Stomach (tissue), 9 donors: ENCODE results near the gene INAFM2. TPM values are rescaled to one million over a fixed set of nuclear protein-coding genes. Genes with fewer than 3 reads are reported as not detected.

Experiments used
- DNase-seq, 2 donors: peaks; one replicate each; pipeline versions ENCODE4 v3.0.0 to v3.0.0-alpha.2; 2013 to 2019
- H3K27ac ChIP-seq, 5 donors: fragments of 200-600 bp in 4 of 5; sonication (generic) in 4 of 5; one replicate each; pipeline ENCODE4 v1.5.1; 2013 to 2019; ENCODE audit warnings: mild to moderate bottlenecking in 1 of 5, moderate library complexity in 1 of 5
- H3K27me3 ChIP-seq, 3 donors: fragments of 200-600 bp; sonication (generic); one replicate each; pipeline ENCODE4 v1.5.1; 2017 to 2019; ENCODE audit warnings: mixed run types in 1 of 3
- H3K36me3 ChIP-seq, 4 donors: fragments of 200-600 bp; sonication (generic); 1 replicate in 3 of 4; 2 replicates in 1 of 4; pipeline ENCODE4 v1.5.1; 2016 to 2019
- H3K4me1 ChIP-seq, 4 donors: fragments of 200-600 bp; sonication (generic); one replicate each; pipeline ENCODE4 v1.5.1; 2016 to 2019
- H3K4me3 ChIP-seq, 4 donors: fragments of 200-600 bp; sonication (generic) in 3 of 4; one replicate each; pipeline ENCODE4 v1.5.1; 2016 to 2019; ENCODE audit warnings: mild to moderate bottlenecking in 1 of 4
- H3K9me3 ChIP-seq, 4 donors: fragments of 200-600 bp; sonication (generic); one replicate each; pipeline ENCODE4 v1.5.1; 2016 to 2019
- CTCF ChIP-seq, 7 experiments: fragments of 450-650 bp in 4 of 7; fragments of 200-600 bp in 3 of 7; sonication (generic) in 3 of 7; IDR thresholded peaks; one replicate each; pipeline ENCODE4 v1.5.1; 2016 to 2019; ENCODE audit warnings: antibody characterized with exemption in 7 of 7, control low read depth in 2 of 7, mild to moderate bottlenecking in 1 of 7
- EP300 ChIP-seq: sonication (generic); formaldehyde crosslinking; IDR thresholded peaks from one replicate; pipeline ENCODE4 v1.6.1; 2017; ENCODE audit warnings: antibody characterized with exemption
- POLR2A ChIP-seq, 4 donors: fragments of 450-650 bp; IDR thresholded peaks; one replicate each; pipeline ENCODE4 v1.6.1; 2016; ENCODE audit warnings: antibody characterized with exemption in 4 of 4, control low read depth in 2 of 4, mild to moderate bottlenecking in 1 of 4, moderate library complexity in 1 of 4
- POLR2AphosphoS5 ChIP-seq, 3 donors: sonication (generic); formaldehyde crosslinking; IDR thresholded peaks; one replicate each; pipeline ENCODE4 v1.6.1; 2016; ENCODE audit warnings: antibody characterized with exemption in 3 of 3
- WGBS, 5 donors: extraction: QIAGEN DNeasy Blood & Tissue Kit in 3 of 5; methylation state at CpG; one replicate each; pipeline versions ENCODE4 v1.1.5 to v1.1.7; 2013 to 2018; 5-methylcytosine and 5-hydroxymethylcytosine counted together
- intact Hi-C: fragments of 100-400 bp; cut with DNase I; formaldehyde crosslinking; loops from one replicate; pipeline ENCODE4 v1.15.1; 2023; ENCODE audit warnings: low total_unique reads
- polyA plus RNA-seq, 3 donors: library from polyadenylated mRNA; stranded (reverse); fragments of 200-250 nt; gene quantifications; one replicate each; pipeline ENCODE4 v1.2.3, GENCODE V29; 2013
- total RNA-seq, 5 donors: library from RNA; depleted of rRNA; stranded (reverse); fragments of >200 nt; gene quantifications; one replicate each; pipeline versions ENCODE4 v1.1.0 to v1.2.3, GENCODE V29; 2014 to 2016
- donor health status: healthy with polysubstance abuse.
- donor health status: Bipolar disorder and iron deficiency.
- donor health status: healthy.

INAFM2 gene
- total and polyA plus RNA-seq, 8 donors: 3.4 to 65.2 (median 20.4) TPM

- WGBS, 5 donors: 35 to 49% (median 36%) methylated on average over 10 of the region's 10 CpGs
- Histone ChIP-seq H3K4me3 (no peak overlapping the region), H3K27me3 (peaks cover 0 to 18% (median 0%) of the 10 kb centered on the region in 3 donors), H3K36me3 (no peaks in the 10 kb centered on the region), H3K27ac (no peak overlapping the region), H3K4me1 (peaks cover 0 to 24% (median 15%) of the 10 kb centered on the region in 4 donors), H3K9me3 (no peaks in the 10 kb centered on the region)
- intact Hi-C loops: no loop called here
- TF ChIP-seq CTCF (IDR thresholded peaks at IDR 0.05) (no peak), POLR2AphosphoS5 (IDR thresholded peaks at IDR 0.05) (no peak), EP300 (no peak), POLR2A (IDR thresholded peaks at IDR 0.05) (no peak)
- peak; percentile 87 to 89 for DNase-seq
Observed at GRCh38 chr15:40313531-40314398, 9.7 kb upstream of the INAFM2 start.

GRCh38 chr15:40314723-40315276, 8.7 kb upstream of the INAFM2 start:
- Histone ChIP-seq H3K27me3 (peaks cover 0 to 18% (median 0%) of the 10 kb centered on the region in 3 donors), H3K4me1 (peaks cover 0 to 14% (median 8%) of the 10 kb centered on the region in 4 donors), H3K36me3 (no peaks in the 10 kb centered on the region), H3K4me3 (no peak overlapping the region), H3K9me3 (no peaks in the 10 kb centered on the region), H3K27ac (no peak overlapping the region)
- intact Hi-C loops: no loop called here
- 73 to 95% (median 83%) methylated on average over 4 of the region's 4 CpGs for WGBS, 5 donors
- TF ChIP-seq POLR2AphosphoS5 (IDR thresholded peaks at IDR 0.05): no peak
- no peak for TF ChIP-seq POLR2A (IDR thresholded peaks at IDR 0.05)
- TF ChIP-seq CTCF (IDR thresholded peaks at IDR 0.05): no peak
- TF ChIP-seq EP300: no peak
- DNase-seq: no peak

- intact Hi-C loops: no loop called here
- H3K4me1 ChIP-seq: peaks cover 0 to 21% (median 12%) of the 10 kb centered on the region in 4 donors
- no peak overlapping the region for H3K27ac ChIP-seq
- no peak for DNase-seq
- peaks cover 0 to 5% (median 0%) of the 10 kb centered on the region in 3 donors for H3K27me3 ChIP-seq
- TF ChIP-seq POLR2AphosphoS5 (IDR thresholded peaks at IDR 0.05): no peak
- TF ChIP-seq EP300: no peak
- H3K36me3 ChIP-seq: no peaks in the 10 kb centered on the region
- 79 to 95% (median 85%) methylated on average over 3 of the region's 3 CpGs for WGBS, 5 donors
- no peak overlapping the region for H3K4me3 ChIP-seq
- H3K9me3 ChIP-seq: no peaks in the 10 kb centered on the region
Observed at GRCh38 chr15:40316931-40317330, 6.6 kb upstream of the INAFM2 start.

- no peak overlapping the region for H3K27ac ChIP-seq
- H3K4me3 ChIP-seq: no peak overlapping the region
- H3K27me3 ChIP-seq: peaks cover 0 to 5% (median 0%) of the 10 kb centered on the region in 3 donors
- 78 to 84% (median 81%) methylated on average over 4 of the region's 4 CpGs for WGBS, 5 donors
- TF ChIP-seq CTCF (IDR thresholded peaks at IDR 0.05): no peak
- no peak for TF ChIP-seq POLR2A (IDR thresholded peaks at IDR 0.05)
- TF ChIP-seq EP300: no peak
- TF ChIP-seq POLR2AphosphoS5 (IDR thresholded peaks at IDR 0.05): no peak
- no peaks in the 10 kb centered on the region for H3K9me3 ChIP-seq
- no peaks in the 10 kb centered on the region for H3K36me3 ChIP-seq
- H3K4me1 ChIP-seq: peaks cover 0 to 22% (median 13%) of the 10 kb centered on the region in 4 donors
- intact Hi-C loops: no loop called here
- no peak for DNase-seq
Observed at GRCh38 chr15:40317580-40317979, 5.9 kb upstream of the INAFM2 start.
